ENCODE data around the gene GLI3.

GLI3 gene

DNA sequence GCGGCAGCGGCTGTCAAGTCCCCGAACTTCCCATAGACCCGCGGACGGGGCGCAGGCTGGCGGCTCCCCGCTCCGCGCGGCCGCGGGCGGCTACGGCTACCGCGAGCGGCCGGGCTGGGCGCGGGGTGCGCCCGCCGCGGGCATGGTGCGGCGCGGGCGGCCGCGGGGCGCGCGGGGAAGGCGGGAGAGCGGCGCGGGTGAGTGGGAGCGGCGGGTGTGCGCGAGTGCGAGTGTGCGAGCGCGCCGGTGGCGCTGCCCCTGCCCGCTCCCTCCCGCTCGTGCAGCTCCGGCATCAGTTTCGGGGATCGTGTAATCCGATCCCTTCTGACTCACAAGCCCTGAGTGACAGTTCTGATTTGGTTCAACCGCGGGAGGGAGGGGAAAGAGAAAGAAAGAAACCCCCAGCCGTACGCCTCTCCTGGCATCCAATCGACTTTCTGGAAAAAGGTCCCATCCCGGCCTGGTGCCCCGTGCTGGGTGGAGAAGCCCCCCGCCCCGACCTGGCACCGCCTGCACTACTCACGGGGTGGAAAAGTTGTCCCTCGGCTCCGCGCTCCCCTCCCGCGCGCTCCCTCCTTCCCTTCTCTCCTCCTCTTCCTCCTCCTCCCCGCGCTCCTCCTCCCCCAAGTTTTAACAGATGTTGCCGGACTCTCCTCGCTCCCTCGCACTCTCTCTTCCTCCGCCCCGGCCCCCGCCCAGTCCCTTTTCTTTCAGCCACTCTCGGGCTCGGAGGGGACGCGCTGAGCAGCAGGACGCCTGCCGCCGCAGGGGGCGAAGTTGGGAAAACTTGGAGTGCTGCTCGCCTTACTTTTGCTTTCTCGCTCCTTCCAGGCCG lies at the start of gene GLI3:
Gene GLI3, minus strand, starts transcription at position 234 of the 835 bp plus-strand sequence. CDS start 13,956 bp downstream, outside the sequence.
- no peak for DNase-seq (ENCODE audit: low read depth)

DNA sequence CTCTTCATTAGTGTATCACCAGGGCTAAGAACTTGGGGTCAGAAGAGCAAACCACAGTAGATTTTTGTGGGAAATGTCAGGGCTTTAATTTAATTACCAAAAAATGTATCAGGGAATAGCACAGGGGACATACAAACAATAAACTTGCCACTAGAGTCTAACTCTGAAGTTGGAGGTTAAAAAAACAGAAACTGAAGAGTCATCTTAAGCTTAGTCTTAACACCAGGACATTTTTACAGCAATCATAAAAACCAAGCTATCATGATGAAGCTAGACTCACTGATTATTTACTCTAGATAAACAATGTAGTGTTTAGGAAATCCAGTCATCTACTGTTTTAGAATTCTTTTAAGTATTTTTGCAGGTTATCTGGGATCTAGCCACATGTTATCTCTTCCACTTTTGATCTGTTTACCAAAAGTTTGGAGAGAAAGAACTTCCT lies 48.4 kb upstream of the GLI3 start:
- no peak for DNase-seq (ENCODE audit: low read depth)

DNA sequence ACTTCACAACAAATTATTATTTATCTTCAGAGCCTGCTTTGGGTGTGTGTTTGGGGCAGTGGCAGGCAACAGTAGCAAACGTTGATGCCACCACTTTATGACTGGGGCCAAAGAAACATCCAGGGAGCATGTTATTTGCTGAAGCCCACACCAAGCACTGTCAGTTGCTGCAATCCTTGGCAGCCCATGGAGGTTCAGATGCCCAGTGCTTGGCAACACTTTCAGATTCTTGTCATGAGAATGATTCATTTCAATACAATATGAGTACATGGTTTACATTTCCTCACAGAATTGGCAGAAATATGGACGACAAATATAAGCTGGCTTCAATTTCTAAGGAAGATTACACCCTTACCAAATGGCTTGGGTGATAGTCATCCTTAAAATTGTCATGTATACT lies 46.5 kb upstream of the GLI3 start:
- DNase-seq (ENCODE audit: low read depth) = no peak

DNA sequence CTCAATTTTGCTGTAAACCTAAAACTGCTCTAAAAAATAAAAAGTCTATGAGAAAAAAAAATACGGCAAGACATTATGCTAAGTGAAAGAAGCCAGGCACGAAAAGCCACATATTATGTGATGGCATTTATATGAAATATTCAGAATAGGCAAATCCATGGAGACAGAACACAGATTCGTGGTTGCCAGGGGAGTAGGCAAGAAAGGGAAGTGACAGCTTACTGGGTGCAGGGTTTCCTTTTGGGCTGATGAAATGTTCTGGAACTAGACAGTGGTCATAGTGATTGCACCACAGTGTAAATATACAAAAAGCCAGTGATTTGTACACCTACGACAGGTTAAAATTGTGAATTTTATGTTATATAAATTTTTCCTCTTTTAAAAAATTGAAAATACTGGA lies 41.3 kb upstream of the GLI3 start:
- no peak for DNase-seq (ENCODE audit: low read depth)

DNA sequence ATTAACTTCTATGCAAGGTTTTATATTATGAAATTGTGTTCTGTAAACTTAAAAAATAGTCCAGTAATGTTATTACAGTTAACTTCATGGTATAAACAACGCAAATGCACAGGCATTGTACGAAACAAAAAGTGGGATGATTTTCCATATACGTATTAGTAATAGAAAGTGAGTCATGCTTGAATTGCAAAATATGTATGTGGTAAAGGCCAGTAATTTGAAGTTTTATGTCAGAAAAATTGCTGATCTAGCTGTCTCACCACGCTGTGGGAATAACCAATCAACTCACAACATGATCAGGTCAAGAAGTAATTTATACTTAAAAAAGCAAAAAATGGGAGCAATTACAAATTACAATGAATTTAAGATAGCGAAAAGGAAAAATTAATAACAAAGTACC lies 37.0 kb upstream of the GLI3 start:
- DNase-seq (ENCODE audit: low read depth) = no peak

DNA sequence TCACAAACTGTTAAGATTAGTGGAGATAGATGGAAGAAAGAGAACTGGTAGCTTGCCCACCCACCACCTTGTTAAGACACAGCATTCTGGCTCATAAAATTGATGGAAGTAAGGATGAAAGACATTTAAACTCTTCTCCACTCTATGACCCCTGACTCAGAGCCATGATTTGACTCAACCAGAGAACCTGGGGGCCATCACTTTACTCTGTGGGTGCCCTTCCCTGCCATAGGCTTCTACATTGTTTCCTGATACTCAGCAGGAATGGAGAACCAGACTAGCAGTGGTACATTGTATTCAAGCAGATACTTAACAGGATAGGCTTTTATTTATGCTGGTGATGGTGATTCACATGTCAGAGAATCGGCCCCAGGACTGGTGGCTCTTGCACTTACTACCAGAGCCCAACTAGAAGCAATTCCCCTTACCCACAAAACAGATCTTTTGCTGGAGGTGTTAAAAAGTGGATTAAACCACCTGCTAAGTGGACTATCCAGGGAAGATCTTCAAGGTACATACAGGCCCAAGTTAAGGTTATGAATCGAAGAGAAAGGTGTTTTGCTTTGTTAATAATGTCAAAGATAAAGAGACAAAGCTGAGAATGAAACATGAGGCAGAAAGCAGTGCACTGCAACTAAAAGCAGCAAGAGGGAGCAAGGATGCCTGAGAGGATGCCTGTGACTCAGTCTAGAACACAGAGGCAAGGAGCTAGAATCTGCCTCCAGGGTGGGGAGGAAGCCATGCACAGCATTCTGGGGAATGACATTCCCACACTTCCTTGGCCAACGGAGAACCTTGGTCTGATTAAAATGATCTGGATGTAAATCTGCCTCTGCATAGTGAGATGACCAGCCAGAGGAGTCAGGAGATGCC lies 36.0 kb upstream of the GLI3 start:
- no peak for DNase-seq (ENCODE audit: low read depth)

DNA sequence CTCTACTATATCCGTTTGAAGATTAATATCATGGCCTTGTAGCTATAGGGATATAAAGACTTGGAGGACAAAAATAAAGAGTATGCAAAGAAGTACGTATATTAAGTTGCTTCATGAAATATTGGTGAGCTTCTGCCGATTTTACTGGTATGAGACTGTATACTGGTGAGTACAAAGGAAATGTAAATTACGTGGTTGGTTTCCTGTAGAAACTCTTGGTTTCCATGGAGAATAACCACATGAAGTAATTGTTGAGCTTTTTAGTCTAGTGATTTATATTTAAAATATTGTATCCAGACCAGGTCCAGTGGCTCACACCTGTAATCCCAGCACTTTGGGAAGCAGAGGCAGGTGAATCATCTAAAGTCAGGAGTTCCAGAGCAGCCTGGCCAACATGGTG lies 32.2 kb upstream of the GLI3 start:
- no peak for DNase-seq (ENCODE audit: low read depth)

DNA sequence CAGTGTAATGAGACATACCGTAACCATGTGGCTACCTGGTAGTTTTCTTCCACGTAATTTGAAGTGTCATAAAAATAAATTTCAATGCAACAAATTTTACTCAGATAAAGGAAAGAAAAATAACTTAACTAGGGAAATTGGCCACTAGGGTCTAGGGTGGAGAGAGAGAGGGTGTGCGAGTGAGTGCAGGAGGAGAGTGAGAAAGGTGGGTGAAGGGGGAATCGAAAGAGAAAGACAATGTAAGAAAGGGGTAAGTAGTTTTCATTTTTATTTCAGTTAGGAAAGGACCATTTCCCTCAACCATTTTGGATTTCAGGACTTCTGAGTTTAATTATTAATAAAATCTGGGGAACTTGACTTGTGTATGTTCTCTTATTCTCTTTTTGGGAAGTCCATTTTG lies 27.7 kb upstream of the GLI3 start:
- no peak for DNase-seq (ENCODE audit: low read depth)

DNA sequence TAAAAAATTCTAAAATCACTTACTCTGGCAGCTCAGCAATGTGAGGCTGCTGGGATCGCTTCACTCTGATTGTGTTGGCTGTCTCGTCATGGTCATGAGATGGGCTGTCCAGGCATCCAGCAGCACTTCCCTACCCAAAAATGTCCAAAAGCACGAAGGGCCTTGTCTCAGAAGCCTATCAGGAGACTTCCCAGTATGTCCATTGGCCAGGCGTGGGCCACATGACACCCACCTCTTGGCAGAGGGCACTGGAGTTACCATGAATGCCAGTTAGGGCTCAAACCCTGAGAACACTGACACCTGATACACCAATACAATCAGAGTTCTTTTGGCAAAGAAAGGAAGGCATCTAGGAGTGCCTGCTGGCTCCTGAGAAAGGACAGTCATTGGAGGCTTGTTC lies 27.0 kb upstream of the GLI3 start:
- no peak for DNase-seq (ENCODE audit: low read depth)

DNA sequence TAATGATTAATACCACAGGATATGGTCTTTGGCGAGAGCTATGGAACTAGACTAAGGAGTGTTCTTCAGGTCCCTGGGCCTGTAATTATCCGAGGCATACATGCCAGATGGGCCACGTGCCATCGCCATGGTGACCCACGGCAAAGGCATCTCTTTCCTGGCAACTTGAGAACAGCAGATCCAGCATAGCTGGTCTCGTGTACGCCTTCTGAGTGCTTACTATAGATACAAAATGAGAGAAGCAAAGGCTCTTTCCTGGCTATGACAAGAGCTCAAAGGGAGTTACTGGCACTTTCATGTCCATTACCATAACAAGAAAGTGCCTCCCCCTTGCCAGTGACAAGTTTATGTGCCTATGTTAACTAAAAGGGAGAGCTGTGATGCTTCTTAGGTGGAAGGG lies 26.0 kb upstream of the GLI3 start:
- DNase-seq (ENCODE audit: low read depth) = no peak

DNA sequence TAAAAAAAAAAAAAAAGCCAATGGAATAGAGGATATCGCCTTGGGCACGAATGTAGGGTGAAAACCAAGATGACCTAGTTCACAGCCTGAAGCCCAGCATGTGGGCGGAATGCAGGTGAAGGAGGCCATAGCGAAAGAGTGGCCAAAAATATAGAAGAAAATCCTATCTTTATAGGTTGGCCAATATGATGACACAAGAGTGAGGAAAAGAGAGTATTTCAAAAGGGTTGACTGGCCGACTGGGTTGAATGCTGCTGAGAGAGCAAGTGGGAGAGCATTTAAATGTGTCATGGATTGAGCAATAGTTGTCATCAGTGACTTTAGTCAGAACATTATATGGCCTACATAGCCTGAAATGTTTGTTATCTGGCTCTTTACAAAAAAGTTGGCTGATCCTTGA lies 17.2 kb upstream of the GLI3 start:
- no peak for DNase-seq (ENCODE audit: low read depth)

DNA sequence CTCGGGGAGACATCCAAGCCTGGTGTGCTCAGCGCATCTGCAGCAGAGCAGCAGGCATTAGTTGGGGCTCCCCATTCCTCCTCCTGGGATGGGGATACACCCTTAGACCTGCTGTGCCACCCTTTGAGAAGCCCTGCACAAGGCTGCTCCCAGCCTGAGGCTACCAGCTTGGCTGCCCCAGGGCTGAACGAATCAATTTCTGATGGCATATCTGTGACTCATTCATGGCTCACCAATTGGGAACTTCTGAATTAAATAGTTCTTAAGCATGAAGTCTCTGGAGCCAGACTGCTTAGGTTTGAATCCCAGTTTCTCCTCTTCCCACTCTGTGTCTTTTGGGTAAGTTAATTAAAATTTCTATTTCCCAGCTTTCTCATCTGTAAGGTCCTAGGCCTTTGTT lies 16.3 kb upstream of the GLI3 start:
- DNase-seq (ENCODE audit: low read depth) = no peak

DNA sequence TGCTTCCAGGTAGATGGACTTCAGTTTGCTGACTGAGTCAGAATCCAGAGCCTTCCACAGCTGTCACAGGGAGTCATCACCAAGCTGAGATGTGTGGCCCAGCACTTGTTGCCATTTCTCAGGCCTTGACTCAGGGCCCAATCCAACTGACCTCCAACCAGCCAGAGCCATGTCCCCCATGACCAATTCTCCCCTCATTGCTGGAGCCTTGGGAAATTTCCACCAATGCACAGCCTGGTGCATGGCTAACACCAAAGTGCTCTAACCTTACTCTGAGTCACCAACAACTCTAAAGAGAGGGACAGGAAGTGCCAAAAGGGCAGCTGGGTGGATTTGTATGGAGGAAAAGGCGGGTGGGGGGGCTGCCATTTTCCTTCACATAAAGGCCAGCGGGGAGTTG lies 13.4 kb upstream of the GLI3 start:
- DNase-seq (ENCODE audit: low read depth) = no peak

DNA sequence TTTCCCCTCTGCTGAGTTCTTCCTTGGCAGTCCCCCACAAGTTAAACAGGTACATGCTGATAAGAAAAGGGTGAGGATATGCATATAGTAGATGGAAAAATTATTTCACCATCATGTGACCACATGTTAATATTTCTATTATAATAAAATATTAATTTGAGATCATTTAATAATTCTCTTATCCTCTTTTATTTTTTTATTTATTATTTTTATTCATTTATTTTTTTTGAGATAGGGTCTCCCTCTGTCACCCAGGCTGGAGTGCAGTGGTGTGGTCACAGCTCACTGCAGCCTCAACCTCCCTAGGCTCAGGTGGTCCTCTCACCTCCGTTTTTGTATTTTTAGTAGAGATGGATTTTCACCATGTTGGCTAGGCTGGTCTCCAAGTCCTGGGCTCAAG lies 11.6 kb upstream of the GLI3 start:
- no peak for DNase-seq (ENCODE audit: low read depth)

DNA sequence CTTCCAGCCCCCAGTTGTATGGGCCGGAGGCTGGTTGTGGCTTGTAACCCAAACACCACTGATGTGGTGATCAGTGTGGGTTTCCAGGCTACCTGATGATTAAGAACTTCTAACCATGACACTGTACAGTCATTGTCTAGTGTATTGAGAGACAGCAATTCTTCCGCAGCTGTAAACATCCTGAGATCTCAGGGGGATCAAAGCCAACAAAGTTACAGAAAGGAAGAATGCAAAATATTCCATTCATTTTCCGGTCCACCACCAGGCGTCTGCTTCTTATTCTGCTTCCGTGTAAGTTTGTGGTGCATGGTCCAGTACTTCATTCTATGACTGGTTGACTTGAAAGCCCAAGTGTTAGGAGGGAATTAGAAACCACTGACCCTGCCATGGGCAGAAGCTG lies 10.3 kb upstream of the GLI3 start:
- no peak for DNase-seq (ENCODE audit: low read depth)

DNA sequence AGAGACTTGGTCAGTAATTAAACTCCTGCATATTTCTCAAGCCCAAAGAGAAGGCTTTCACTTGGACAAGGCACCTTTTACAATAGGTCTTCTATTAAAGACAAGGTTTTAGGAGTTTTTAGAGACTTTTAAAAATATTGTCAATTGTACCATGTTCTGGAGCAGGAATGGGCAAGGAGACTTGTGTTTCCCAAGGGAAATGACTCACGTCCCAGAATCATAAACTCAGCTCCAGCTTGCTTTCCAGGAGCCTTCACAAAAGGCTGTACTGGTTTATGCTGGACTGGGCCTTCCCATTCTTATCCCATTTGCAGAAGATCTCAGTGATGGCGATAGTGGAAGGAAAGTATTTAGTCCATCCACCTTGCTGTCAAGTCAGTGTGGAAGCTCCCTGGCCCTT lies 7.8 kb upstream of the GLI3 start:
- no peak for DNase-seq (ENCODE audit: low read depth)

DNA sequence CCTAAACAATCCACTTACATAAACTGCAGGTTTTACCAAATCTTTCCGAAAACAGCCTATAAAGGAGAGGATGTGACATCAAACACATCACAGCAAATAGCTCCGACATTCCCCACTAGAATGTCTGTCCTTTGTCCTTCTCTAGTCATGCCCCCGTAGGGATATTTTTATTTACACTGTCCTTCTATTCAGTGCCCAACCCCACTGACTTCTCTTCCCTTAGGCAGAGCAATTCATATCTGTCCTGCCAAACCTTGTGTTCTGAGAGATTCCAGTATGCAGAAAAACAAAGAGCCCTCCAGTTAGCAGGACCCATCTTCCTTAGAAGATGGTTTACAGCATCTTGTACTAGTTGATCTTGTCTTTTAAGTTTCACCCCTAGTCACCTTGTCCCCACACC lies 5.4 kb upstream of the GLI3 start:
- no peak for DNase-seq (ENCODE audit: low read depth)

DNA sequence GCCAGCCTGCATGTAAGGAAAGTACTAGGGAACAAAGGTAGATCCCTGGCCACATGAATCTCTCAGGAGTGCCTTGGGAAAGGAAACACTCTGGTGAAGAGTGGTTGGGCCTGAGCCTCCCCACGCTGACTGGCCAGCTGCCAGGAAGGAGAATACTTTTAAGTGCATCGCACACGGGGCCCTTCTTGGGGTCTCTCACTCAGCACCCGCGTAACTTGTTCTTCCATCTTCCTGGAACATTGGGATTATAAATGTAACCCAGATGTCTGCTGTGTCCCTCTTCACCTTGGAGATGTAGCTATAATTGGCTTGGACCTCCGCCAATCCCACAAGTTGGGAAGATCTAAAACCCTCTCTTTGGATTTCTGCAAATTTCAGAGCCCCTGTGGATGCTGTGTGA lies 4.4 kb upstream of the GLI3 start:
- DNase-seq (ENCODE audit: low read depth) = no peak

DNA sequence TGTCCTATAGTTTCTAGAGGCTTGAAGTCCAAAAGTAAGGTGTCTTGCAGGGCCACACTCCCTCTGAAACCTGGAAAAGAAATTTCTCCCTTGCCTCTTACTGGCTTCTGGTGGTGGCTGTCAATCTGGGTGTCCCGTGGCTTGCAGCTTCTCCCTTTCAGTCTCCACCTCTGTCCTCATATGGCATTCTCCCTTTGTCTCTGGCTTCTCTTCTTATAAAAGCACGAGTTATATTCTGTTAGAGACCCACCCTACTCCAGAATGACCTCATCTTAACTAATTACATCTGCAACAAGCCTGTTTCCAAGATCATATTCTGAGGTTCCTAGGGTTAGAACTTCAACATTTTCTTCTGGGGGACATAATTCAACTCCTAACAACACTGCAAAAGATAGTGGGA lies 3.4 kb upstream of the GLI3 start:
- DNase-seq (ENCODE audit: low read depth) = no peak

DNA sequence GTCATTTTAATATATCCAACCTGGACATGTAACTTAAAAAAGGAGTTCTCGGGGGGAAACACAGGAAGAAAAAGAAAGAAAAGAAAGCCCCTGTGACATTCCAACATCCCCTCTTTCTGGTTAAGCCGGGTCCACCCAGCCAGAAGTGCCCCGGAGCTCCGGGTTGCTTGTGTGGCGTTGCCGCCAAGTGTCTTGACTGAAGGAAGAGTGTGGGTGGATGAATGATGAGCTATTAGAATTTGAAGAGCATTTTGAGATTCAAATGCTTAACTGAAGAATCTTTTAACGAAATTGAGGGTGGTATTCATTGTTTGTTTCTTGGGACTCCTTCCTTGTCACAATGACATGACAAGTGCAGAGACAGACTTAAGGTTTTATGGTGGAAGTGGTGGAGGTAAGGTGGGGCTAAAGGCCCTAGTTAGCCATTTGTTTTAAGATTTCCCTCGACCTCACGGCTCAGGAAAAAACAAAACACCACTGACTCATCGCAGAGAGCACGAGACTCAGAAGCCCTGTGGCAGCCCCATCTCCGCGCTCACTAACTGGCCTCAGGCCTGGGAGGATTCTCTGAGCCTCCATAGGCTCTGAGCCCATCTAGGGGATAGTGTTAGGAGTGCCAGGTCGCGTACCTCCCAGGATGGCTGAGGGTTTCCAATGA lies 1.8 kb upstream of the GLI3 start:
- no peak for DNase-seq (ENCODE audit: low read depth)

DNA sequence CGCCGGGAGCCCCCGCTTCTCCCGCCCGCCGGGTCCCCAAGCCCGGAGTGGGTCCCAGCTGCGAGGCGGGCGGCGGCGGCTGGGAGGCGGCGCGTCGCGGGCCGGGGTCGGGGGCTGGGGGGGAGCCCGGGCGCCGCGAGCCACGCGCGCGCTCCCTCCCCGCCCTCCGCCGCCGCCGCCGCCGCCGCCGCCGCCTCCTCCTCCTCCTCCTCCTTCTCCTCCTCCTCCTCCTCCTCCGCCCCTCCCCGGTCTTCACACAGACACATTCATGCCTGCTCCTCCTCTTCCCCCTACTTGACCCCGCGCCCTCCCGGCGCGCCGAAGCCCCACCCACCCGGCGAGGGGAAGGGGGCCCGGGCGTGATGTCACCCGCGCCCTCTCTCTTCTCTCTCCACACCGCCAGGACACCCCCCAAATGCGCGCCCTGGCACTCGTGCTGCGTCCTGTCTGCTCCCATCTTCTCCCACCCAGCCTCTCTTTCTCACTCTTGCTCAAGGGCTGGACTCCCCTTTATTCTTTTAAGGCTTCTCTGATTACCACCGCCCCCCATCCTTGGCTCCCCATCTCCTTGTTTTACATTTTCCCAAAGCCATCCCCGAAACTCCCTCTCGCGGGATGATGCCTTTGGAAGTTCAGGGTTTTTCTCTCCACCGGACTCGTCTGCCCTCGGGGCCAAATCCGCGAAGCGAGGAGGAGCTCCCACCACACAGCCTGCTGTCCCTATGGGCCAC lies 967 bp upstream of the GLI3 start:
- no peak for DNase-seq (ENCODE audit: low read depth)
